A204.1 (cell line): ENCODE data around the gene MAPK13.
"Not testable (repeated sequence)": the region's sequence is repeated elsewhere in the genome, so short reads cannot be mapped to it uniquely, and the experiment has no call there.

Experiments used
- FAIRE-seq: peaks from 2 replicates; lab custom pipeline; 2012; peaks lifted over from hg19 to GRCh38; lab: Jason Lieb, UNC

The MAPK13 gene

GRCh38 chr6:36115412-36115811 lies 14.9 kb upstream of the MAPK13 start:
- FAIRE-seq: no peak

- FAIRE-seq: no peak
These were observed 14.0 kb upstream of the MAPK13 start for GRCh38 chr6:36116066-36116864.

DNA sequence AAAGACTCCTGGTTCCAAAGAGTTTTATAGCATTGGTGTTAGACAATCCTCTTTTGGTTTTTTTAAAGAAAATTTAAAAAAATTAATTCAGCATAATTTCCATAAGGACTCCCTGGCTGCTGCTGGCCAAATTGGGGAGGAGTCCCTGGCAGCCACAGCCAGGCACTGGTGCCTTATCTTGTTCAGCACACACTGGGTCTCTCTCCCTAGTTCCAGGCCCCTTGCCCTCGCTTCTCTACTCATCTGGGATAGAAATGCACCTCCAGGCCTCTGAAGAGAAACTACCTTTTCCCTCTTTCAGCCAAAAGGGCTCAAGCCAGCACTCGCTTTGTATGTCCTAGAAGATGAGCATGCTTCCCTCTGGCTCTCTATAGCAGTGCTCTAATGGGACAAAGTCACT lies 13.4 kb upstream of the MAPK13 start:
- FAIRE-seq: no peak

DNA sequence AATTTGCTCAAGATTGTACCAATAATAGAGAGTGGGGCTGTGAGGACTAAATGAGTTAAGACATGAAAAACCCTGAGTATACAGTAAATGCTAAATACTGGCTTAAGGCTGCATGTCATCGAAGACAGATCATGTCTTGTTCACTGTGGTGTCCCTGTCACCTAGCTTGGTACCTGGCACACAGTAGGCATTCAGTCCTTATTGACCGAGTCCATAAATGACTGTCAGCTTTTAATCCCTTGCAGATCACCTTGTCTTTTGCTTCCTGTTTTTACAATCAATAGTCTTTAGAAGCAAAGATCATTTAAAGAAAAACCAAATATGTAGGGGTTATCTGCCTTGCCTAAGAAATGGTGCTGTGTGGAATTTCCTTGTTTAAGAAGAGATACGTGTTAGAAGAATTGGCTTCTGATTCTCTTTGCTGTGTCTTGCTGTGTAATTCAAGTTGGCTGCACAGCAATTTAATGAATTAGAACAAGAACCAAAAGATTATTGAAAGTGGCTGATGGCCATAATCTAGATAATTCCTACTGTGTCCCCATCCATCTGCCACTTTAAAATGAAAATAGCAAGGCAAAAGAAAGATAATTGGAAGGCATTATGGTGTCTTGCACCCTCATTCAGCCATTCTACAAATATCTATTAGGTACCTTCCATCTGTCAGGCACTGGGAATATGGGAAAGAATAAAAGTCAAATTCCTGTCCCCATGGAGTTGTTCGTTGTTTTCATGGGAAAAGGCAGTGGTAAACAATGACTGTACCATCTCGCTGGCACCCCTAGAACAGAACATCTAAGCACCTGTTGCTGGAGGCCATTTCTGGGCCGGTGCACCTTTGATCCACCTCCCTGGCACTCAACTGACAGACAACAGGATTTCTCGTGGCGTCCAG lies 12.4 kb upstream of the MAPK13 start:
- no peak for FAIRE-seq

GRCh38 chr6:36118550-36119107 lies 11.7 kb upstream of the MAPK13 start:
- no peak for FAIRE-seq

GRCh38 chr6:36119209-36119608 lies 11.1 kb upstream of the MAPK13 start:
- FAIRE-seq: no peak

GRCh38 chr6:36120018-36120417 lies 10.3 kb upstream of the MAPK13 start:
- FAIRE-seq: no peak

DNA sequence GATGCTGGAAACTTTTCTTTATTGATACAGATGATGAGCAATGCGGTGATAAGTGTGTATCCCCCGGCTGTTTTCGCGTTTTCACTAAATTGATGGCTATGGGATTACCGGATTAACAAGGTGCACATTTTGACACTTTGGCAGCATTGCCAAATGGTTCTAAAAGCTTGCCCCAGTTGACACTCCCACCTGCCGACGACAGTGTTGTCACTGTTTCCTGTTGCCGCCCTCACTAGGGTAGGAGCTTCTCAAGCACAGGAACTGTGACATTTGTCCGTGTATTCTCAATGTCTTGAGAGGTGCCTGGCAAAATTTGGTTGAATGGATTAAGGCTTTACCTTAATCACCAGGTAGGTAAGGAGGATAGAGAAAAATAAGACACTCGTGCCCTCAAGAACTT lies 9.8 kb upstream of the MAPK13 start:
- FAIRE-seq: no peak

DNA sequence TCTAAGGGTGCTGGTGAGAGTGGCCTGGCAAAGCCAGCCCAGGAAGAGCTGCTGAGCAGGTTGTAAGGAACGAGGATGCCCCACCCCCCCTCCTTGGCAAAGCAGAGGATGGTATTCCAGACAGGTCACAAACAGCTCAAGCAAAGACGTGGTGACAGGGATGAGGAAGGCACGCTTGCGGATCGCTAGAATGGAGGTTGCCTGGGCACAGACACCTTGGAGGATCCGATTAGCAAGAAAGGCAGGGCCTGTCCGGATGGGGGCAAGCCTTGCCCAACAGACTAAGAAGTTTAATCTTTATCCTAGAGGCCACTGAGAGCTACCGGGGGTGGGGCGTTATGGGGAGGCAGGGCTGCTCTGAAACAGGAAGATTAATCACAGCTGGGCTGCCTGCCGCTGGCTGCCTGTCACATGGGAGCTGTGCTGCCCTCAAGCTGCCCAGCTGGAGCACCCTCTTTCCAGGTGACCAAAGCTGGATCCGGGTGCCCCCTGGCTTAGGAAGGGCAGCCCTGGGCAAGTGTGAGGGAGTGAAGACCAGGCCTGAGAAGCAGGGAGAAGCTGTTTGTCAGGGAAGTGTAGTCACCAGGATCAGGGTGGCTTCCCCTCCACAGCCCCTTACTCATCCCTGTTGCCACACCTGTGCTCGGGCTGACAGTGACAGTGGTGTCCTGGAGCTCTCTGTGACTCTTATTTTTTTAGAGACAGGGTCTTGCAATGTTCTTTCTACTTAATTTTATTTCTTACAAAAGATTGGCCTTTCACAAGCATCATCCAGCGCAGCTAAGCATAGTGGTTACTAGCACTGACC lies 9.1 kb upstream of the MAPK13 start:
- no peak for FAIRE-seq

GRCh38 chr6:36121787-36122494 lies 8.4 kb upstream of the MAPK13 start:
- FAIRE-seq: no peak

- FAIRE-seq: no peak
These were observed 7.6 kb upstream of the MAPK13 start for GRCh38 chr6:36122495-36123269.

DNA sequence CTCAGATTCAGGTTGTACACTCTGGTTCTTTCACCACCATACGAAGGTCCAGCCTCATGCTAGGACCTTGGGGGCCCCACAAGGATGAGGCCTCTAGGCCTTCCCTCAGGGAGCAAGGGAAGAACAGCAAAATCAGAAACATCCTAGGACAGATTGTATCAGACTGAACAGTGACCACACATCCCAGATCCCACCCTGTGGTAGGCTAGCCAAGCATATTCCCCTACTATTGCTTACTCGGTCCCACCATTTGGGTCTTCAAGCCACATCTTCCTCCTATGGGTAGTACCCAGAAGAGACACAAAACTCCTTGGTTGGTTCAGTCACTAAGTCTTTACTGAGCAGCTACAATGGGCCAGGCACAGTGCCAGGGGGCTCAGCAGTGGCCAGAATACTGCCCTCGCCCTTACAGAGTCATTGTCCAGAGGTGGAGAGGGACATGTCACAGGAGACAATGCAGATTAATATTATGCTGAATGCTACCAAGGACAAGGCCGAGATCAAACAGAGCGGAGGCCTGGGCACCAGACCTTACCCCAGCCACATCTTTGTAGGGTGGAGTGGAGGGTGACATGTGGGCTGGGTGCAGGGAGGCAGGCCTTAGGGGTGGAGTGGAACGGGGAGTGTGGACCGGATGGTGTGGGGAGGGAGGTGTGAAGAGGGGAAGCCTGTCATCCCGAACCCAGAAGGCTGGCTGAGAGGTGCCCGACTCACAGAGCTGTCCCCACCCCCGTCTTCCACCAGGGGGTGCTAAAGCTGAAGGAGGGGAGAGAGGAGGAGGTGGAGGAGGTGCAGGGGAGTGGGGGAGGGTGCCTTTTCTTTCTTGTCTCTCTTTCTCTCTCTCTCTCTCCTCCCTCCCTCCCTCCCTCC lies 6.8 kb upstream of the MAPK13 start:
- FAIRE-seq: no peak

GRCh38 chr6:36124346-36124745 lies 6.0 kb upstream of the MAPK13 start:
- not testable (repeated sequence) for FAIRE-seq

- no peak for FAIRE-seq
These were observed 5.4 kb upstream of the MAPK13 start for GRCh38 chr6:36124881-36125280.

GRCh38 chr6:36125575-36125974 lies 4.7 kb upstream of the MAPK13 start:
- FAIRE-seq: no peak

GRCh38 chr6:36126121-36126520 lies 4.2 kb upstream of the MAPK13 start:
- no peak for FAIRE-seq

GRCh38 chr6:36126553-36127458 lies 3.5 kb upstream of the MAPK13 start:
- FAIRE-seq: no peak

DNA sequence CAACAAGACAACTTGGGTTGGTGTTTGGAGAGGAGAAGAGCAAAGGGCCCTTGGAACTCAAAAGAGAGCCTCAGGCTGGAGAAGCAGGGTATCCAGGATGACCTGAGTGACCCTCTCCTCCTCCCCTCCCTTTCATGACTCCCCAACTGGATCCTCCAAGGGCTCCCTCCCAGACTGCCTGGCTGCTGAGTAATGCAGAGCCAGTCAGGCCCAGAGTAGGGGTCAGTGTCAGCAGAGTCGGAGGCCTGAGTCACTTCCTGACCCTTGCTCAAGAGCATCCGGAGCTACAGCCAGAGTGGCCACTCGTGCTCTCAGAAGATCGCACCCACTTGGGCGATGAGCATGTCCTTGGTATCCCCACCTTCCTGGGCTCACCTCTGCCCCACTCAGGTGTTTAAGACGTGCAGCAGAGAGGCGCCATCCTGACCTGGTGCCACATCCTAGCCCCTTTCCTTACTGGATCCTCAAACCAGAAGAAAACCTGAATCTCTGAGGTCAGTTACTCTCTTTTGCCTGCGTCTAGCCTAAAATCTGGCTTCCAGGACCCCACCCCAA lies 2.8 kb upstream of the MAPK13 start:
- FAIRE-seq: no peak
